ENCODE measurements around the gene SGO2.
"Not testable (repeated sequence)": the region's sequence is repeated elsewhere in the genome, so short reads cannot be mapped to it uniquely, and the experiment has no call there.

Gene SGO2

DNA sequence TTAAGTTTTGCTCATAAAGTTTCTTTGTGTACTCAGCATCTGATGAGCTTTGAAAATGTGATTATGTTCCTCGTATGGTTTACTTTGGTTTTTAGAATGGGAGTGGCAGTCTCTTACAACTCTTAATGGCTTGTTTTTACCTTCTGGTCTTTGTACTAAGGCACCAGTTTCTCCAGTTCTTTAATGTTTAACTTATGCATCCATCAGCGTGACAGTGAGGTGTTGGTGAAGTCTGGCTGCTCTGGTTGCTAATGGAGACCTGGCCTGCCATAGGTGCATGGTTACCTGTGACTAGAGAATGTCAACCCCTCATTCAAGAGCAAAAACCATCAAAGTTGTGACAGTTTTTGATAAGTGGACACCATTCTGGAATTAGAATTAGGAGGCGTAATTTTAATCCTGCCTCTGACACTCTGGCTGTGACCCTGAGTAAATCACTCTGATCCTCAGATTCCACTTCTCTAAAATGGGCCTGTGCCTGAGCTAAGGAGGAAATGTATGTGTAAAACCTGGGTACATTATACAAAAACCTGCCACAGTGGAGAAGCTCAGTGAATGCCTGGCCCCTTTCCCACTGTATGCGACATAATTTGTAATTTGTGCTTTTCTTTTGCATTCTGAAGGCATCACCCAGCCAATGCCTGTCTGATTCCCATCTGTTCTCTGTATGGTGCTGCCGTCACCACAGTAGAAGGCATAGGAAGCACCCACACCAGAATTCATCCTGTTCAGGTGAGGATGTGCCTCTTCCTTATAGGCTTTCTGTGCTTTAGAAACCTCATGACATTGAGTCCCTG lies 71.0 kb downstream of the SGO2 start:
- no peak for DNase-seq

DNA sequence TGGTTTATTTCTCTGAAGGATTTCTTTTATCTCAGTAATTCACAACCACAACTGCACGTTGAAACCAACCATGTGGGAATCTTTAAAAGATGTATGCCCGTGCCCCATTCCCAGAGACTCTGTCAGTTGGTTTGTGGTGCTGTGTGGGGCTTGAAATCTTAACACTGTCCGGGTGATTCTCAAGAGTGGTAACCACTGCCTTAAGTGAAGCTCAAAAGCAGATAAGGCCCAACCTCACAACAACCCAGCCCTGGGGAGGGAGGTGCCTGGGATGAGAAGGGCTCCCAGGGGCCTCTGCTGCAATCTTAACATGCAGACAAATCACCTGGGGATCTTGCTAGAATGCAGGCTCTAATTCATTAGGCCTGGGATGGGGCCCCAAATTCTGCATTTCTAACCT lies 73.2 kb downstream of the SGO2 start:
- DNase-seq: no peak

DNA sequence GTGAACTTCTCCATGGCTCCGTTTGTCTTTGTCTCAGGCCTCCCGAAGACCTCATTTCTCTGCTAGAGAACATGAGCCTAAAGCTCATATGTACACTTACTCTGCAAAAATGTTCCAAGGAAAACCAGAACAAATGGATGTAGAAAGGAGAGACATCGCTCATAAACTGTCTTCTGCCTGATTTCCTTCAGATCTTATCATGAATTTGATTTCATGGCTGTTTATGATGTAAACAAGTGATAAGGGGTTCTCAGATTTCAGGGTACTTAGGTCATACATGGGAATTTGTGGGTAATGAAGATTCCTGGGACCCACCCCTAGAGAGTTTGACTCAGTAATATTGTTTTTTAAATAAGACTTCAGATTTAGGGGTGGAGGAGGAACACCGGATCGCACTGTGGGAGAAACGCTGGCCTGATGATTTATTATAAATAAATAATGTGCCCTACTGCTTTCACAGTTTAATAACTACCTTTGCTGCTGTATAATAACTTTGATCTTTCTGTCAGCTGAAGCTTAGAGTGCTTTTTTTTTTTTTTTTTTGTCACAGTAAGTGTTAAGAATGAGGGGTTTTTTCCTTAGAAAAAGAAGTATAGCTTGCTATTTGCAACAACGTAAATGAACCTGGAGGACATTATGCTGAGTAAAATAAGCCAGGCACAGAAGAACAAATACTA lies 74.7 kb downstream of the SGO2 start:
- no peak for DNase-seq

DNA sequence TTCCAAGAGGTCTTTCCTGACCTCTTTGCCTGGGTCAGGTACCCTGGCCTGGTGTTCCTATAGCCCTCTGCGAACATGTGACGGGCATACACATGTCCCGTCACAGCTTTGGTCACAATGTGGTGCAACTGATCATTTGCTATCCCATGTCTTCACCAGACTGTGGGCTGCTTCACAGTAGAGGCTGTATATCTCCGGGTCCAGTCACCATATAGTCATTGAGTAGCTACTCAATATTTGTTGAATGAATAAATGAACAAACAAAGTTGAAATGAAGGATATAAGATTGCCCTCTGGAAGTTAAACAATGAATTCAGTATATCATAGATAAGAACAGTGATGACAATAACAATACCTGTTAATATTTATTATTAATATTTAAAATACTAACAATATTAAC lies 76.6 kb downstream of the SGO2 start:
- no peak for DNase-seq

DNA sequence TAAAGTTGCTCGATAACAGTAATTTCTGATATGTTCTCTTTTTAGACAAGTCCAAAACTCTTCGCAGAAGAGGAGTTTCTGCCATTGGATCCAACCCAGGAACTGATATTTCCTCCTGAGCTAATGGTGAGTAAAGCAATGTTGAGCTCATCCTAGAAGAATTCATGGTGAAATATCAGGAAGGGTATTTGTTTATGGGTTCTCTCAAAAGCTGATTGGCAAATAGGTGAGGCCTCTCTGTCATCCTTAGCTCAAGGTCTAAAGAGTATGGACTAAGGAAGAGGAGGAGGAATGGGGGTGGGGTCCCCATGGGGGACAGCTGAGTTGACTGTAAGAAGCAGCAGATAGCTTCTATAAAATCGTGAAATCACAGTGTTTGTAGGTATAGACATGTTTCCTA lies 78.0 kb downstream of the SGO2 start:
- no peak for DNase-seq

DNA sequence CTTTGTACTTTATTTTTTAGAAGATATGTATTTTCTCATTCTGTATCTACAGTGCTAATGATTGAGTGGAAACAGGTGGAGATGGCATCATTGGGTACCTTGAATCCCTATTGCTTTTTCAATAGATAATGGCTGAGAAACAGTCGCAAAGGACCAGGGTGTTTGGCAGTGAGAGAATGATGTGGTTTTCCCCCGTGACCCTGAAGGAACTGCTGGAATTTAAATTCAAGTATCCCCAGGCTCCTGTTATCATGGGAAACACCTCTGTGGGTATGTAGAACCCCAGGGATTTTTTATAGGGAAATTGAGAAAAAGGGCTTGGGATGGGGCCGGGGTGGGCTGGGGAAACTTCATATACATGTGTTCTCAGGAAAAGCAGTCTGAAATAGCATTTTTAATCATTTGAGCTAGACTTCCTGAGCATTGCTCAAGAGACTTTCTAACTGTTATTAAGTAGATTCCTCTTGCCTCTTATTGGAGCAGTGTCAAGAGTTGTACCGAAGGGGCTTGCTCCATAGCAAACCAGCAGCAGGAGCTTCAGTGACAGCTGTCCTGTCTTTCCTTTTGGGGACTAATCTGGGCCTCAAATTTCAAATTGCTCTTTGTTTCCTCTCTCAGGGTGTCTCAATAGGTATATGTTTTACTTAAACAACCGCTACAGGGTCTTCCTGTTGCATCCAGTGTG lies 78.7 kb downstream of the SGO2 start:
- no peak for DNase-seq

DNA sequence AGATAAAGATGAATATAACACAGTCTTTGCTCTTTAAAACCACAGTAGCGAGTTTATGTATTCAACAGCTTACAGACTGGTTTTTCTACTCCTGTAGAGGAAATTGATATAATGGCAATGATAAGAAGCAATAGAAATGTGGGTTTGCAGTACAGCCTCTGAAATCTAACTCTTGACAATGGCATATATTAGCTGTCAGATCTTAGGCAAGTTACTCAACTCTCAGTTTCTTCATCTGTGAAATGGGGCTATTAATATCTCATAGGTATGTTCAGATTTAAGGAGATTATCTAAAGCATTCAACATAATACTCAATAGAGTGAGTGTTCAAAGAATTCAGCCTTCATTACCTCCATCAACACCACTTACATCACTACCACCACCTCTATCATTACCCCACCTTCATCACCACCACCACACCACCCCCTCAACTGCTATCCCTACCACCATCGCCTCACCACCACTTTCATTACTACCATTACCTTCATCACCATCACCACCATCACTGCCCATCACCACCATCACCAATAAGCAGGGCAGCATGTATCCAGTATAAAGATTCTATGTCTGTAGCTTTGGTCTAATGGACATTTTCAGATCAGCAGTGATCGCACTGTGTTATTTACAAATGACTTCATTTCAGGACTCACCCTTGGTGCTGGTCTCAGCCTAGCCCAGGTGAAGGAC lies 82.5 kb downstream of the SGO2 start:
- no peak for DNase-seq

DNA sequence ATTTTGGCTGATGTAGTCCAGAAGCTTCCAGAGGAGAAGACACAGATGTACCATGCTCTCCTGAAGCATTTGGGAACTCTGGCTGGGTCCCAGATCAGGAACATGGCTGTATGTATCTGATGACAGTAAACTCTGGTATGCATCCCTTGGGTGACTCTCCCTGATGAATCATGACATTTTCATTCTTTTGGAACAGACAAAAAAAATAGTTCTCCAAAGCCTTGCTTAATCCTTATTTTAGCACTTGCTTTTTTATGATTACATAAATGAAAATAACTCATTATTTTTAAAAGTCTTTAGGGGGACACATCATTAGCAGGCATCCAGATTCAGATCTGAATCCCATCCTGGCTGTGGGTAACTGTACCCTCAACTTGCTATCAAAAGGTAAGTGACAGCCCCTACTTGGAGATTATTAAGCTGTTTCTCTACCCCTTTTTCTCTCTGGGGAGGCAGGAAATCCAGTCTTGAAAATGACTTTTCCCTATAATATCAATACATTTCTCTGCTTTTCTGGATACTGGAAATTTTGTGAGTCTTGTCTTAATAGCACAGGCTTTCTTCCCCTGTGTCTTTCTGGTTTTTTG lies 83.1 kb downstream of the SGO2 start:
- DNase-seq: no peak

DNA sequence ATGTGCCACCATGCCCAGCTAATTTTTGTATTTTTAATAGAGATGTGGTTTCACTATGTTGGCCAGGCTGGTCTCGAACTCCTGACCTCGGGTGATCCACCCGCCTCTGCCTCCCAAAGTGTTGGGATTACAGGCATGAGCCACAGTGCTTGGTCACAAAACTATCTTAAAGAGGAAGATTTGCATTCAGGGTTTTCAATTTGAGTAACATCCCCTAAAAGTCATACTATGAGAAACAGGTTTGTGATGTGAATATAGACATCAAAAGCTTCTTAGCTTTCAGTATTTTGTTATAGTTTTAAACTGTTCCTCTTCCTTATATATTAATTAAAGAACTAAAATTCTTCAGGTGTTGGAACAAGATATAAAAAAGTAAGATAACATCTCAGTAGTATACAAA lies 84.2 kb downstream of the SGO2 start:
- DNase-seq: not testable (repeated sequence)

DNA sequence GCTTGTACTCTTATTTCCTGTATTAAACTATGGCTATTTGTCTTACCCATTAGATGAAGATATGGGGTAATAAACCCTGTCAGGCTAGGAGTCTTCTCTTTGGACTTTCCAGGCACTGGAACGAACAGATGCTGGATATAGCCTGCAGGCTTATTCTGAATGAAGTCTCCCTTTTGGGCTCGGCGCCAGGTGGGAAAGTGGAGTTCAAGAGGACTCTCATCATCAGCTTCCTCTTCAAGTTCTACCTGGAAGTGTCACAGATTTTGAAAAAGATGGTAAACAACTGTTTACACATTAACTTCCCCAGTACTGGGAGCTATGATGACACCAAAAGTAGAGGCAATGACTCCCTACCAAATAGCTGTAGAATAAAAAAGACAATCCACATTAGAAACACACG lies 87.7 kb downstream of the SGO2 start:
- DNase-seq: no peak

DNA sequence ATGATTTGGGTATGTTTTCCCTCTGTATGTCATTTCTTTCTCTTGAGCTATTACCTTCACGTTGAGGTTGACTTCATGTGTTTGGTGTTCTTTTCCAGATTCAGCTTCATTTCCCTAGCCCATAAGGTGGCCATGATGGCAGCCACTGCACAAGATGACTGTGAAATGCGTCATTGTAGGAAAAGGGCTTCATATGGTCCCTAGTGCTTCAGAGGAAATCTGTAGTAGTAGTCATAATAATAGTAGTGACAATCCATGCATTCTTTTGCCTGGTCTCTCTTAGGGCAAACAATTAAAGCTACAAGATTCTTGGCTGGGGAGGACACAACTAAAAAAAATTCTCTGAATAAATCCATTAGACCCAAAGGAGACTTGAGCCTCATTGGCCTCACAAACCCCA lies 88.2 kb downstream of the SGO2 start:
- DNase-seq: no peak

DNA sequence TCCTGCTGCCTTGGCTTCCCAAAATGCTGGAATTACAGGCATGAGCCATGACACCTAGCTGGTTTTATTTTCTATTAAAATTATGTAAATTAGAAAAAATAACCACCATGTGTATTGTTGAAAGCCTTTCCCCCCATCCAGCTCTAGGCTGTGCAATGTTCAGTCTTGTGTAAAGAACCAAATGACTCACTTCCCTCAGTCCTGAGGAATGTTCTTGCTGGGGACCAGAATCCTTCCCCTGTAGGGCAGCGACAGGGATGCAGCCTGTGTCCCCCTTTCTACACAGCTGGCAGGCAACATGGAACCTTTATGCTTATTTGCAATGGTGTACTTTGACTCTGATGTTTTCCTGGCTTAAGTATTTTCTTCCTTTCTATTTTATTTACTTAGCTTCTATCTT lies 89.2 kb downstream of the SGO2 start:
- no peak for DNase-seq

DNA sequence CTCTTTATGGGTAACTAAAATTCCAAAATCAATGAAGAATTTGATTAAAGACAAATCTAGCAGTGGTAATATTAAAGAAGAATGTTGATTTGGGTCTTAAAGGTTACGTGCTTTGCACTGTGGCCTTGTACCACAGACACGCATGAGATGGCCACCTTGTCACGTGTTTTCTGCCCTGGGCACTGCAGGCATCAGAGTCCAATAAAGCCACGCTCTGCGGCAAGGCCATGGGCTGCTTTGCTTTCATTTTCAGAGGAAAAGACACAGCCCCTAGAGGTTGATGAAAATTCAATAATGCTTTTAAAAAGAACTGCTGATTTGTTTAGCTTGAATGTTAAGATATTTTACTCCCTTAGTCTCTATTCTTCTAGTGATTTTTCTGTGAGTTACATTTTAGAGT lies 90.2 kb downstream of the SGO2 start:
- no peak for DNase-seq

DNA sequence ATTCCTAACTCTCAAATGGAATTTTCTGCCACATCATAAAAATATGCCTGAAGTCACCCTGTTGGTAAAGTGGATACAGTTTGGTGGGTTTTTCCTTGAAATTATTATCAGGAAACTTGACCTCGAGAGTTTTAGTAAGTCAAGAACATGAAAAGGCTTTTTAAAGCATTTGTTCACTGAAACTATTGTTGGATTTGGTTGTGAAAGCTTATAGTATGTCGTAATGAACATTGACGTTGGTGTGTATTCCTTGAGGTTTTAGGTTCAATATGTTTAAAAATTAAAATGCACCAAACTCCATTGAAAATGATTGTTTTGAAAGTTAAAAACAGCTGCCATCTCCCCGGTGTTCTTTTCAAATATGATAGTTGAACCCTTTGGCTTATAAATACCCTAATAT lies 90.6 kb downstream of the SGO2 start:
- no peak for DNase-seq

DNA sequence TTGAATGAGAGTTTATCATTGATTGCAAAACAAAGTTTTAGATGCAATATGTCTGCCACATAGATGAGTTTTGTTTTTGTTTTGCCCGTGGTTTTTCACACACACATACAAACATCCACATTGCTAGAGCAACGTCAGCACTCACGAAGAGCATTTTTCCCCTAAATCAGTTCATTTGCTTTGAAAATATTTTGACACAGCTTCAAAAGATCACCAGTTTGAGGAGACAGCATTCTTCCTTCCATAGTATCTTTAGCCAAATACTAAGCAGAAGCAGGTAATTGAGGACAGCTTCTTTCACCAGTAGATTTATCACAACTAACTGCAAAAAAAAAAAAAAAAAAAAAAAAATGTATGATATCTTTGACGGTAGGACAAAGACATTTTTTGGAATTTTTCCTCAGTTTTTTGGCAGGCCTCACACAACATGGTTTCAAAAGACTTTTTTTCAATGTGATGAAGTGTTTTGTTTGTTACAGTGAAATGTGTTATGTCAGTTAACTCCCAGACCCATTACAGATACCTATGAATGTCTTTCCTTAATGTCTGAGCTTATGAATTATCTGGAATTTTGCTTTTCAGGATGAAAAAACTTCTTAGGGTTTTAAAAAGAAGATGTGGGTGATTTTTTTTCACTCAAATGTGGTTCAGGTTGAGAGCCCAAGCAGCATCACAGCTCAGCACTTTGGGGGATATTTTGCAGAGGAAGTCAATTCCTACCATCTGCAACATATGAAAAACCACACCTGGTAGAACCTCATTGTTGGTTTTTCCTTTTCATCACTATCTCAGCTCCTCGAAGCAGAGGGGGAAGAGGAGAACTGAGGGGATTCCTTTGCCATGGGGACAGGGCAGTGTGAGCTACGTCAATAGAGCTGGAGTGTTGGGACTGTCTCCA lies 91.4 kb downstream of the SGO2 start:
- no peak for DNase-seq

DNA sequence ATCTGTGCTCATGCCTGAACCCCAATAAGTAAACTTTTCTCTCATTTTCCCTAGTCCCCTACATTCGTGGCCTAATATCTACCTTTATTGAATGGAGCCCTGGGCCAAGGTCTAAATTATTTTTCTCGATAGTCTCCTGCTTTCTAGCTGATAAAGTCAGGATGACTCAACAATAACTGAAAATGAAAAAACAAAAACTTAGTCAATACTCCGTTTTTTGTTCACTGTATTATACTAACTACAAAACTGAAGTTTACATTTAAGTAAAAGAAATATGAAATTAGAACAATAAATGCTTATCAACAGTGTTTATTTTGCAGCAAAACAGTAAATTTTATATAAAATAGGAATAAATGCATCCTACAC lies 92.0 kb downstream of the SGO2 start:
- DNase-seq: no peak

DNA sequence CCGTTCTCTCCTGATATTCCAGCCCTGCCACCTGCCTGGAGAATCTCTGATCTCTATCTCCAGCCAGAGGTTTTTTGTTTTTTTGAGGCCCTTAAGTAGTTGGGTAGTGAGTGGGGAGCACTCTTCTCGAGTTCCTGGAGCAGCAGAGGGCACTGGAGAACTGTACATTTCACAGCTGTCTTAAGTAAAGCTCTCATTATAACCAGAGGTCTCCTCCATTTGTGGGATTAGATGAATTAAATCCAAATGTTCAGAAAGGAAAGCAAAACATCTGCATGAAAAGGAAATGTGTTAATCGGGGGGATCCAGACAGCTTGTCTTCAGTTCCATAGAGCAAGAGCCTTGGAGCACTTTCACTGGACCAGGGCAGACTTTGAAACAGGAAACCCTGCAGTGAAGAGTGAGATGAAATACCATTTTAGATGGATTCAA lies 92.6 kb downstream of the SGO2 start:
- DNase-seq: no peak

DNA sequence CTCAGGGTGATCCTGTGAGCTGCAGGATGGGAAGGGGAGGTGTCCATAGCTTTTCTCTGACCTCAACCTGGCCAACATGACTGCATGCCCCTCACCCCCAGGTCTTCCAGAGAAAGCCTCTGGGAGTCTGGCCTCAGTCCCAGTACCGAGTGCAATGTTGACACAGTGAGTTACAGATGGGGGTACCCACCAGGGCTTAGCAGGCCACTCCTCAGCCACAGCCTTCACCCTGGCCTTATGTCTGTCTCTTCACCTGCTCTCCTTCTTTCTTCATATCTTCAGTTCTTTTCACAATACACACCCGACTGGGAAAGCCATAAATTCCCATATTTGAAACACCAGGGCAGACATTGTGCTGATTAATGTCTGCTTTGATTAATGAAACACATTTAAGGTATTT lies 93.3 kb downstream of the SGO2 start:
- no peak for DNase-seq

DNA sequence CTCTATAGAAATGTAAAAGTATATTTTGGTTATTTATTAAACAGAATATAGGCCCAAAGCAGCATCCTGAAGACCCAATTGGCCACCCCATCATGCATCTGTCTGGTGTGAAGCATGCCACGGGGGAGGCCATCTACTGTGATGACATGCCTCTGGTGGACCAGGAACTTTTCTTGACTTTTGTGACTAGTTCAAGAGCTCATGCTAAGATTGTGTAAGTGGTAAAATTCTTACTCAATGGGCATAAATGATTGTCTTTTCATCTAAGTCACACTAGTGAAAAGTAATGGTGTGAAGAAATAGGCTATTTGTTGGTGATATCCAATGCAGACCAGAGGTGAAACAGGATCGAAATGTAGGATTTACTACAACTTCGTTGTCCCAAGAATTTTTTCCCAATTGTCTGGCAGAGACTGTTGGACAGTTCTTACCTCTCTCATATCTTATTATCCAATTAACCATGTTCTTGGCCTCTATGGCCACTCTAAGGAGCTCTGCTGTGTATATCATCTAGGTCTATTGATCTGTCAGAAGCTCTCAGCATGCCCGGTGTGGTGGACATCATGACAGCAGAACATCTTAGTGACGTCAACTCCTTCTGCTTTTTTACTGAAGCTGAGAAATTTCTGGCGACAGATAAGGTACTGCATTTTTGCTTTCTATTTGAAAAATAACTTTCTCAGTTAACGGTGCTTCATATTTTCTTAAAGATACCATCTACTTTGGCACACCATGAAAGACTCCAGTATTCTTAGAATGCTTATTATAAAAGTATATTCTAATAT lies 94.8 kb downstream of the SGO2 start:
- no peak for DNase-seq

DNA sequence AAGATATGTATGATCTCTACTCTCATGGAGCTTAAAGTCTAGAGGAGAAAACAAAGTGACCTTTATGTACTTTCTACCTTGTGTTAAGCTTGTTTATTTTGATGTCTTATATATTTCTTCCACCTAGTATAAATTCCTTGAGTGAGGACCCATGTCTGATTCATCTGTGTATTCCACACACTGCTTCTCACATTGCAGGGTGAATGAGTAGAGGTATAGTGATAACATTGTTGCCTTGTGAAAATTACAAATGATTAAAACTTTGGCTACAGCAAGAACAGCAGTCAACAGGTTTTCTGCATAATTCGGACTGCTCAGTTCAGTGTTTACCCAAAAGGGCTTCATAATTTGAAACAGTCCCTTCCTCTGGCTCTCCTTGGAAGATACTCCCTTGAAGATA lies 96.1 kb downstream of the SGO2 start:
- DNase-seq: no peak

DNA sequence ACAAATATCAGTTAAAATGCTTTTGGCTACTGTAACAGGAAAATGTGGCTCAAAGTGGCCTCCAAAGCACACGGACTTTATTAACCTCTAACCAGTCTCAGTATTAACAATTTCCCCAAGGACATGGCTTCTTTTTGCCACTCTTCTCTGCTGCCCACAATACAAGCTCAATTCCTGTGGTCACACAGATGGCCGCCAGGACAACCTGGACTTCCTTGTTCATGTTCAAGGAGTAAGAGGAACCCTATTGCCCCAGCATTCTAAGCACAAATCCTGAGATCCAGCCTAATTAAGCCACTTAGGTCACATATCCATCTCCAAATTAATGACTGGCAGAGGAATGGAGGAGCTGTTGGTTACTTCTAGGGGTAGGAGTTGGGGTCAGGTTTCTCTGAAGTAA lies 98.0 kb downstream of the SGO2 start:
- no peak for DNase-seq
